ENCODE results near the gene TNFRSF18.

Gene TNFRSF18

GRCh38 chr1:1173793-1174415 is 32.5 kb downstream of the TNFRSF18 start, which contains the start of gene TTLL10:
Gene TTLL10, plus strand, starts transcription at chr1:1173880. Its CDS starts 5,336 bp downstream, at chr1:1179216.
- no peak for DNase-seq

DNA sequence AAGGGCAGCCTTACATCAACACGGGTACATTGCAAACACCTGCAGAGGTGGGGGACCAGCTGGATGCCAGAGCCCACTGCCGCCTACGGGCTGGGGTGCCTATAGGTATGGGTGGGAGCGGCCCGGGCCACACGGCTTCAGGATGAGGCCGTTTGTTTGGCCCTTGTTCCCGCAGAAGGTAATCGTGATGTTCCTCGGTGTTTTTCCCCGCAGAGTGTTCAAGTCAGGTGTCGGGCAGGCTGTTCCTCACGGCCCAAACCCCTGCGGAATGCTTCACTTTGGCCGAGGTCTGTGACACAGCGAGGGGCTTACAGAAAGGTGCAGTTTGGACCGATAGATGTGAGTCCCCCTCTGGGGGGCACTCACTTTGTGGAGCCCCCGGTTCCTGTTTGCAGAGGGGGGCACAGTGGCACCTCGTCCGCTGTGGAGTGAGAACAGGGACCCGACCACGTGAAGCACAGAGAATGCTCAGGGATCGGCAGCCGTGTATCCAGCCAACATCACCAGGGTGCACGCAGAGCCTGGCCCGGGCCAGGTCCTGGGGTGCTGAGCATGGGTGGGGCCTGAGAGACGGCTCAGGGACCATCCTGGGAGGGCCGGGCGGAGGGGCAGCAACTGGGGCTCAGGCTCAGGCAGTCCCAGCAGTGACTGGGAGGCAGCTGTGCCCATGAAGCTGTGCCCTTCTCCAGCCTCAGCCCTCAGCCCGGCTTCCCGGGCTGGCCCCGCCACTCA is 33.2 kb downstream of the TNFRSF18 start:
- DNase-seq: no peak

GRCh38 chr1:1171546-1172340 is 34.6 kb downstream of the TNFRSF18 start:
- DNase-seq: no peak

GRCh38 chr1:1171161-1171545 is 35.2 kb downstream of the TNFRSF18 start:
- DNase-seq: no peak

DNA sequence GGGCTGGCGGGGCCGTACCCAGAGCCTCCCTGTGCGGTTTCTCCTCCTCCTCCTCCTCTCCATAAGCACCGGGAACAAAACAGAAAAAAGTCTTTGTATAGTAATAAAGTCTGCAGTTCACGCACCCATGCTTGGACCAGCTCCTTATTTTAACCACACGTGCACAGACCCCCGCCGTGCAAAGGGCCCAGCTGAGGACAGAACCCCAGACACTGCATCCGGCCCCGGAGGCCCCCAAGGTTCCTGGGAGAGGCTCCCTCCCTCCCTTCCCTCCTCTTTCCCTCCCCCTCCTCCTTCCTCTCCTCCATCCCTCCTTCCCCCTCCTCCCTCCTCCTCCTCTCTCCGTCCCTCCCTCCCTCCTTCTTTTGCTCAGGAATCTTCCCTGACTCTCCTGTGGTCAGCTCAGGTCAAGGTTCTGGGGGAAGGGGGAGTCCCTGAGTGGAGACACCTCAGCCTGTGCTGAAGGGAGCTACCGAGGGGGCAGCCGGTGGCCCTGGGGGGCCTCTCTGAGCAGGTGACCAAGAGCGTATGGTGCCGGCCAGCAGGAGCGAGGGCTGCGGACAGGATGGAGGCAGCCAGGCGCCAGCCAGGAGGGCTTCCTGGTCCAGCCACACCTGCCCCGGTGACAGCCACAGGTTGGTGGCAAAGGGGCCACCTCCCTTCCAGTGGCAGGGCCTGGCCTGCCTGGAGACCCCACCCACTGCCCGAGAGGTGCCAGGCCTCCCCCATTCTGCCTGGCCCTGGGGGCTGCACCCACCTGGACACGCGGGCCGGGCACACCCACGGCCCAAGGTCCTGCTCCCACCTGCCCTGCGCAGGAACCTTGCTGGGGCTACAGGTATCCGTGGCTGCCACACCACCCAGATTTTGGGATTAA is 35.9 kb downstream of the TNFRSF18 start:
- DNase-seq: no peak

DNA sequence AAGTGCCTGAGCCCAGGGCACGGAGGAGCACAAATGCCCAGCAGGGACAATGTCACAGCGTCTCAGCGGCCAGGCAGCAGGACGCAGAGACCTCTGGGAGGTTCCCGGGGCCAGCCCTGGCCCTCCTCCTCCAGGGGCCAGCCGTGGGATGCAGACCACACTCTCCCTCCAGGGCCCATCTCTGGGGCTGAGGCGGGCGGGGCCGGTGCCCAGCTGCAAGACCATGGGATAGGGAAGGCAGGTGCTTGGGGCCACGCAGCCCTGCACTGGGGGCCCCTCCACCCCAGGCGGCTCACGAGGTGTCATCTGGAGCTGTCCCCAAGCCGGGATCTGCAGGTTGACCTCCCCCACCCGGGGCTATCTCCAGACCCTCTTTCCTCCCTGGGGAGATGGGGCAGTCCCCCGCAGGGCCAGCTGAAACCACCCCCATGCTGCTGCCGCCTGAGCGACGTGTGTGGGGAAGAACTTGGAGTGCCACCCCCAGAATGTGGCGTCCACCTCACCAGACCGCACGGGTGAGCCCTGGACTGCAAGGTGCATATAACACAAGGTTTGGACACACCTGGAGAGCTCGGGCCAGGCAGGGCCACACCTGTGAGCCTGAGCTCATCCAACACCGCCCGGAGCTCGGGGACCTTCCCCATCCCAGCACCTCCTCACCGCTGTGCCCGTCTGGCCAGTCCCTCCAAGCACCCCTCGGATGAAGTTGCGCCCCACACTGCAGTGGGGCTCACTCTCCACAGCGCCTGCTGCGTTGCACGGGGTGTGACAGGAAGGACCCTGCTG is 36.8 kb downstream of the TNFRSF18 start:
- no peak for DNase-seq

GRCh38 chr1:1168451-1169411 is 37.7 kb downstream of the TNFRSF18 start:
- DNase-seq: no peak

GRCh38 chr1:1167841-1168450 is 38.4 kb downstream of the TNFRSF18 start:
- no peak for DNase-seq

DNA sequence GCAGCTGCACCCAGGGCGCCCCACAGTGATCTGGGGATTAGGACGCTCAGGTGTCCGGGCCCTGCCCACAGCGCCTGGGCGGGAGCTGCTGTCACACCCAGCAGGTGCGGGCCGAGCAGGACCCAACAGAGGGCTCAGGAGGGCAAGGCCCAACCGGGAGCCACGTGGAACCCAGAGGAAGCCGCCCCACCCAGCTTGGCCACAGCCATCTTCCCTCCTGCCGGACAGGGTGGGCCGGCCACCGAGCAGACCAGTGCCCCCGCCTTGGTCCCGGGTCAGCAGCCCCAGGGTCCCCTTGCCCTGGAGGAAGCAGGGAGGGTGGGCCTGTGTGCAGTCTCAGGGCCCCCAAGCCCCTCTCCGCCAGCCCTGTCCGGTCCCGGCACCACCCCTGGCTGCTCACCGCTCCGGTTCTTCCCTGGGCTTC is 39.0 kb downstream of the TNFRSF18 start:
- DNase-seq: no peak

DNA sequence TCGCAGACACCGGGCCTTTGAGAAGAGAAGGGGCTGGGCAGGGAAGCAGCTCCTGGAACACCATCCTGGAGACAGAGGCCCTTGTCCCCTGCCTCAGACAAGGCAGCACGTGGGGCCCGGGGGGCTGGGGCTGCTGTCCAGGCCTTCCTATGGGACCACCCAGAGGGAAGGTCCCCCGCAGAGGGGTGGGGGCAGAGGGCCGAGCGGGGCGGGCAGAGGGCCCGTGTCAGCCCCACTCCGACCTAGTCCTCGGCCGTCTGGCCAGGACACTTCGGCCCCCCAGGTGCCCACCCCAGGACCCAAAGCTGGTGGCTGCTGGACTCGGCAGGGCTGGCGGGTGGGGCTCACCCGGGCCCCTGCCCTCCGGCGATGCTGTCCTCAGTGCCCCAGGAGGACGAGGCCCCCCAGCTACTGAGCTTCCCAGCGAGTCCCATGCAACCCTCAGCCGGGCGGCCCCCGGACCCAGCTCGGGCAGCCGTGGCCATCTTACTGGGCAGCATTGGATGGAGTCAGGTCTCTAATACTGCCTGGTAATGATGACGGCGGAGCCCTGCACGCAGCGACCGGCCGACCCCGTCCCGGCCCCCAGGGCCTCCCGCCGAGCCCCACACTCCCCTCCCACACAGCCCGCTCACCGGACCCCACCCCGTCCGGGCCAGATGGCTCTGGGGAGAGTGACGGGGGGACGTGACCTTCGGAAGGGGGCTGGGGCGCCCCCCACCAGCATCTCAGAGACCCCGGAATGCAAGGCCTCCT is 39.6 kb downstream of the TNFRSF18 start:
- no peak for DNase-seq

DNA sequence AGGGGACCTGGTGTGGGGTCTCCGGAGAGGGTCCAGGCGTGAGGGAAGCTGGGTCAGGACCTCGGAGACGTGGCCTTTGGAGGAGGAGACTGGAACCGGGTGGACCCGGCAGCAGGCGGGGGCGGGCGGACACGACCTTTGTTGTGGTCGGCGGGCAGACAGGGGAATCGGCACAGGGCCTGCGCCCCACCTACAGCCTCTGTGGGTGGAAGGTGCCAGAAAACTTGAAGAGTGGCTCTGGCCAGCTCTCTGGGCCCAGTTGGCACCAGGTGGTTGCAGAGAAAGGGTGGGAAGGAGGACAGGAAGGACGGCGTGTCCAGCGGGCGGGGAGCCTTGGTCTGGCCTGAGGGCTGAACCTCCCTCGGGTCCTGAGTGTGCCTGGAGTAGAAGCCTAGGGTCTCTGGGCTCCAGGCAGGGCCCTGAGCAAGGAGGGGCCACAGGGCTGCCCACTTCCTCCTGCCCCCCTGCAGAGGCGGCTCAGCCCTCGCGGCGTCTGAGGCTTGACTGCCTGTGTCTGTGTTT is 40.4 kb downstream of the TNFRSF18 start:
- DNase-seq: no peak

DNA sequence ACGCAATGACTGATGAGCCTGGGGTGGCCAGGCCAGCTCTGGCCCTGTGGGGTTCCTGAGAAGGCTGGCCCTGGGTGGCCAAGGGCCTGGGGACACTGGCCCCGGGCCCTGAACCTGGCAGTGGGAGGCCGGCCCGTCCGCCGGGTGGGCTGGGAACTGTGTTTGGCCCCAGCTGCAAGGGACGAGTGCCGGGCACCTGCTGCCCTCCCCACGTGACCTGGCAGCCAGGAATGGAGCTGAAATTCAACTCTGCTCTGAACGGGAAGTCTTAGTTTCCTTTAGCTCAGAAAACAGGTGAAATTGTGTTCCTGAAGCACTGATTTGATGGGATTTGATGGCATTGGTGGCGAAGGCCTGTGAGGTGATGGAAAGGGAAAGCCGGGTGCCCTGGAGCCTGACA is 40.9 kb downstream of the TNFRSF18 start:
- DNase-seq: no peak

DNA sequence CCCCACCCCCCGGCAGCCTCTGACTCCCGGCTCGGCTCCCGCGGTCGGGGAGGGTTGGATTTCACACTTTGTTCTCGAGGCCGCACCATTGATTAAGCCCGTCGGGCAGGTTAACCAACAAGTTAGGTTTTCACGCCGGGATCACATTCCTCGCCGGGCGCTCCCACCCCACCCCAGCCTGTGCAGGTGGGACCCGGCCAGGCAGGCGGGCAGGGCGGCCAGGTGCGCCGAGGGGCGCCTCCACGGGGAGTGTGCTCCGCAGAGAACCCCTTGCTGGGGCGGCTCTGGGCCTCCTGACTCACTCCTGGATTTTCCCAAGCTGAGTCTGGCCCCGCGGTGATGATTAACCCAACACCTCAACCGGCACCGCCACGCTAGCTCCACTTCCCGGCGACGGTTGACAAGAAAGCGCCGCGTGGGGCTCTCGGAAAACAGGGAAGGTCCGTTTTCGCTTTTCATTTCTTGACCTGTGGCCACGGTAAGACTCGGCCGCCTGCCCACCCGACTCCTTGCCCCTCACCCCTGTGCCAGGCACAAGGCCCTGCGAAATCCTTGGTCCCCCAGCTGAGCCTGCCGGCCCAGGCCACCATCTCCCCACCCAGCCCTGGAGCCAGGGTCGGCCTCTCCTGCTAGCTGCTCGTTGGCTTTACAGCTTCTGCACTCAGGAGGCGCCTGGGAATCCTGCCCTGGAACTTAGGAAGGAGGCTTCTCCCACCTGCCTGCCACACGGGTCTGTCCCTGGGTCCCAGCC is 41.5 kb downstream of the TNFRSF18 start:
- DNase-seq: no peak

DNA sequence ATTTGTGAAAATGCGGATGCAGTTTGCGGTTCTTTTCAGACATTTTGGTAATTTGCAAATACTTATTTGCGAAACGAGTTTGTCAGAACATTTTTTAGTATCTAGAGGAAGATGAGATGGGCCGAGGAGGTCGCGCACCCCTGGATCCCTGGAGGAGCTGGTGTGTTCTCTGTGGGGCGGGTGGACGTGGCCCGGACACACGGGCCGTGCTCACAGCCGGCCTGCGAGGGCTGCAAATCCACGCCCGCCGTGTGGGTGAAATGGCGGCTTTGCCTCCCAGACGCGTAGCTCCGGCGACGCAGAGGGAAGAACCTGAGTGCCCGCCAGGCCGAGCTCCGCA is 42.1 kb downstream of the TNFRSF18 start:
- DNase-seq: no peak

DNA sequence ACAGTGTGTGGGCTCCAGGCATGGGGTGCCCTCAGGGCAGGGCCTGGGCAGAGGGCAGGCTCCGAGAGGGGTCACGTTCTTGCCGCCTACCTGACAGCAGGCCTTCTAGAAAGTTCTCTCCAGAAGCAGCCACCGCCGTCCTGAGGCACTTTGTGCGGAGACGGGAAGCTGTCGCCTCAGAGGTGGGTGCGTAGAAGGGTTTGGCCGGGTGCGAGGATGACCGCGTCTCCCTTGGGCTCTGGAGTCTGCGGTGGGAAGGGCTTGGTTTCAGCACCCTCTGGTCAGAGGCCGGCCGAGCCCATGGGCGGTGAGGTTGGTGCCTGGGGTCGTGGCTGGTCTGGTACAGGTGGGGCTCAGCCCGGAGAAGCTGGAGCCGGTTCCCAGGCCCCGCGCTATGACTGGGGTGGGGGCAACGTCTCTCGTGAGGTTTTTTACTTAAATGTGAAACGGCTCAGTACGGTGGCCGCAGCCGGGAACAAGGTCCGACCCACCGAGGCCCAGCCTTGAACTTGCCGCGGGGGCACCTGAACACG is 42.8 kb downstream of the TNFRSF18 start:
- DNase-seq: no peak

GRCh38 chr1:1162597-1163537 is 43.5 kb downstream of the TNFRSF18 start:
- DNase-seq: no peak

- DNase-seq: no peak
These were observed 44.7 kb downstream of the TNFRSF18 start for GRCh38 chr1:1161683-1162079.
